OCI-LY7 (cell line): ENCODE results near the gene RNF217.

Experiments
- CTCF ChIP-seq: fragments of 200-600 bp; sonication (generic); conservative IDR thresholded peaks from 2 replicates; pipeline ENCODE4 v1.5.1; 2014; ENCODE audit warnings: mild to moderate bottlenecking, antibody characterized with exemption, low read length, moderate library complexity, mixed read lengths
- EZH2phosphoT487 ChIP-seq: fragments of 200-600 bp; sonication (generic); IDR thresholded peaks from 2 replicates; pipeline ENCODE4 v1.6.1; 2018; ENCODE audit warnings: low read depth, borderline replicate concordance, mild to moderate bottlenecking, mixed run types, antibody characterized with exemption, low read length, moderate library complexity, mixed read lengths

GRCh38 chr6:124984668-124985338 lies 22.6 kb downstream of the RNF217 start:
- TF ChIP-seq CTCF (no peak), EZH2phosphoT487 (no peak)
